HEK293T (cell line): Measurements from ENCODE around the gene TMEM202.
"Not testable (repeated sequence)": the region's sequence is repeated elsewhere in the genome, so short reads cannot be mapped to it uniquely, and the experiment has no call there.

Source experiments
- CTCF ChIA-PET: fragments of 350-600 bp; formaldehyde crosslinking; extraction: SDS; loops from one replicate; lab custom pipeline; 2021; ENCODE audit warnings: antibody characterized with exemption, inconsistent platforms; lab: Yijun Ruan, JAX
- POLR2A ChIA-PET: fragments of 350-600 bp; formaldehyde crosslinking; extraction: SDS; loops from one replicate; lab custom pipeline; 2020; ENCODE audit warnings: antibody characterized with exemption, inconsistent platforms; lab: Yijun Ruan, JAX
- DNase-seq: peaks from one replicate; pipeline ENCODE4 v3.0.0; 2012; ENCODE audit warnings: mixed read lengths; ENCODE audit errors: extremely low spot score
- ARNT ChIP-seq: fragments of 450-650 bp; IDR thresholded peaks from 2 replicates; pipeline ENCODE4 v1.6.1; 2017; ENCODE audit warnings: mild to moderate bottlenecking
- BHLHE40 ChIP-seq: fragments of 450-650 bp; IDR thresholded peaks from 2 replicates; pipeline ENCODE4 v1.6.1; 2016; ENCODE audit warnings: mild to moderate bottlenecking, moderate library complexity, borderline replicate concordance
- CTBP1 ChIP-seq: fragments of 450-650 bp; IDR thresholded peaks from 2 replicates; pipeline ENCODE4 v1.6.1; 2016; ENCODE audit warnings: borderline replicate concordance
- ELF4 ChIP-seq: fragments of 450-650 bp; IDR thresholded peaks from 2 replicates; pipeline ENCODE4 v1.6.1; 2017; ENCODE audit warnings: antibody characterized with exemption
- FOXA1 ChIP-seq: fragments of 450-650 bp; IDR thresholded peaks from 2 replicates; pipeline ENCODE4 v1.6.1; 2016; ENCODE audit warnings: mild to moderate bottlenecking
- FOXK2 ChIP-seq: fragments of 450-650 bp; IDR thresholded peaks from 2 replicates; pipeline ENCODE4 v1.6.1; 2016; ENCODE audit warnings: mild to moderate bottlenecking
- FOXM1 ChIP-seq: fragments of 450-650 bp; IDR thresholded peaks from 2 replicates; pipeline ENCODE4 v1.6.1; 2017; ENCODE audit warnings: mild to moderate bottlenecking, borderline replicate concordance
- HDGF ChIP-seq: fragments of 450-650 bp; IDR thresholded peaks from 2 replicates; pipeline ENCODE4 v1.6.1; 2017; ENCODE audit warnings: antibody characterized with exemption, borderline replicate concordance
- L3MBTL2 ChIP-seq: fragments of 450-650 bp; conservative IDR thresholded peaks from 2 replicates; pipeline ENCODE4 v1.6.1; 2016; ENCODE audit warnings: mild to moderate bottlenecking
- LEF1 ChIP-seq: fragments of 450-650 bp; IDR thresholded peaks from 2 replicates; pipeline ENCODE4 v1.6.1; 2017; ENCODE audit warnings: mild to moderate bottlenecking, borderline replicate concordance
- NFRKB ChIP-seq: fragments of 450-650 bp; IDR thresholded peaks from 2 replicates; pipeline ENCODE4 v1.6.1; 2016; ENCODE audit warnings: mild to moderate bottlenecking, moderate library complexity
- PKNOX1 ChIP-seq: fragments of 450-650 bp; IDR thresholded peaks from 2 replicates; pipeline ENCODE4 v1.6.1; 2016
- SP1 ChIP-seq: fragments of 450-650 bp; IDR thresholded peaks from 2 replicates; pipeline ENCODE4 v1.6.1; 2017
- SUZ12 ChIP-seq: fragments of 450-650 bp; IDR thresholded peaks from 2 replicates; pipeline ENCODE4 v1.6.1; 2016; ENCODE audit warnings: mild to moderate bottlenecking
- TARDBP ChIP-seq: fragments of 450-650 bp; IDR thresholded peaks from 2 replicates; pipeline ENCODE4 v1.6.1; 2016
- ZNF384 ChIP-seq: fragments of 450-650 bp; IDR thresholded peaks from 2 replicates; pipeline ENCODE4 v1.6.1; 2016

Gene TMEM202

GRCh38 chr15:72404841-72405240 lies 6.7 kb downstream of the TMEM202 start:
- ChIA-PET CTCF (no interaction called here), POLR2A (interaction anchor here (0.7 kb wide), 1 partner anchor 1207 kb away, joined by 3 read pairs; no protein-coding TSS in a partner anchor)
- no peak for DNase-seq
- no peak for TF ChIP-seq FOXM1
- TF ChIP-seq ARNT: no peak
- no peak for TF ChIP-seq SP1
- TF ChIP-seq L3MBTL2: no peak
- no peak for TF ChIP-seq BHLHE40
- no peak for TF ChIP-seq SUZ12
- no peak for TF ChIP-seq ELF4
- TF ChIP-seq TARDBP: no peak
- TF ChIP-seq FOXK2: no peak
- no peak for TF ChIP-seq NFRKB
- TF ChIP-seq LEF1: no peak
- no peak for TF ChIP-seq ZNF384
- no peak for TF ChIP-seq FOXA1
- TF ChIP-seq CTBP1: no peak
- no peak for TF ChIP-seq HDGF

GRCh38 chr15:72406936-72407335 lies 8.8 kb downstream of the TMEM202 start:
- no peak for TF ChIP-seq CTBP1
- TF ChIP-seq PKNOX1: no peak
- TF ChIP-seq FOXA1: no peak
- no peak for TF ChIP-seq SP1
- POLR2A ChIA-PET: no interaction called here
- CTCF ChIA-PET: no interaction called here
- DNase-seq: no peak

GRCh38 chr15:72411111-72411510 lies 13.0 kb downstream of the TMEM202 start:
- DNase-seq: no peak
- ChIA-PET POLR2A (no interaction called here), CTCF (no interaction called here)
- no peak for TF ChIP-seq TARDBP
- TF ChIP-seq FOXA1: no peak
- TF ChIP-seq BHLHE40: no peak
- no peak for TF ChIP-seq CTBP1
- no peak for TF ChIP-seq ZNF384
- no peak for TF ChIP-seq PKNOX1
- TF ChIP-seq ARNT: no peak
- no peak for TF ChIP-seq SUZ12
- TF ChIP-seq ELF4: no peak
- TF ChIP-seq SP1: no peak
- no peak for TF ChIP-seq FOXM1
- TF ChIP-seq FOXK2: no peak

GRCh38 chr15:72411544-72411943 lies 13.4 kb downstream of the TMEM202 start:
- no peak for TF ChIP-seq ELF4
- TF ChIP-seq CTBP1: no peak
- no peak for TF ChIP-seq FOXK2
- TF ChIP-seq FOXM1: no peak
- TF ChIP-seq NFRKB: no peak
- no peak for TF ChIP-seq SUZ12
- no peak for TF ChIP-seq HDGF
- TF ChIP-seq TARDBP: no peak
- TF ChIP-seq L3MBTL2: no peak
- no peak for TF ChIP-seq PKNOX1
- TF ChIP-seq BHLHE40: no peak
- ChIA-PET CTCF (no interaction called here), POLR2A (no interaction called here)
- no peak for DNase-seq

- POLR2A ChIA-PET, CTCF ChIA-PET, DNase-seq: not testable (repeated sequence)
These were observed 15.2 kb downstream of the TMEM202 start for GRCh38 chr15:72413337-72413736.

- POLR2A ChIA-PET: no interaction called here
- CTCF ChIA-PET: no interaction called here
- TF ChIP-seq HDGF: no peak
- no peak for TF ChIP-seq ARNT
- no peak for TF ChIP-seq ELF4
- no peak for TF ChIP-seq ZNF384
- no peak for TF ChIP-seq CTBP1
- no peak for TF ChIP-seq NFRKB
- no peak for TF ChIP-seq L3MBTL2
- TF ChIP-seq FOXM1: no peak
- no peak for DNase-seq
These were observed 17.2 kb downstream of the TMEM202 start for GRCh38 chr15:72415304-72415703.

GRCh38 chr15:72419768-72420167 lies 21.7 kb downstream of the TMEM202 start:
- DNase-seq, CTCF ChIA-PET, POLR2A ChIA-PET: not testable (repeated sequence)

- ChIA-PET CTCF (no interaction called here), POLR2A (no interaction called here)
- TF ChIP-seq ZNF384 (no peak), SUZ12 (no peak), LEF1 (no peak), SP1 (no peak), BHLHE40 (no peak), CTBP1 (no peak), FOXM1 (no peak), PKNOX1 (no peak), NFRKB (no peak), FOXA1 (no peak), HDGF (no peak), FOXK2 (no peak), ARNT (no peak), ELF4 (no peak), L3MBTL2 (no peak)
- DNase-seq: no peak
These were observed 22.5 kb downstream of the TMEM202 start for GRCh38 chr15:72420576-72420975.
